ENCODE results near the gene LRRC32.

Gene LRRC32

DNA sequence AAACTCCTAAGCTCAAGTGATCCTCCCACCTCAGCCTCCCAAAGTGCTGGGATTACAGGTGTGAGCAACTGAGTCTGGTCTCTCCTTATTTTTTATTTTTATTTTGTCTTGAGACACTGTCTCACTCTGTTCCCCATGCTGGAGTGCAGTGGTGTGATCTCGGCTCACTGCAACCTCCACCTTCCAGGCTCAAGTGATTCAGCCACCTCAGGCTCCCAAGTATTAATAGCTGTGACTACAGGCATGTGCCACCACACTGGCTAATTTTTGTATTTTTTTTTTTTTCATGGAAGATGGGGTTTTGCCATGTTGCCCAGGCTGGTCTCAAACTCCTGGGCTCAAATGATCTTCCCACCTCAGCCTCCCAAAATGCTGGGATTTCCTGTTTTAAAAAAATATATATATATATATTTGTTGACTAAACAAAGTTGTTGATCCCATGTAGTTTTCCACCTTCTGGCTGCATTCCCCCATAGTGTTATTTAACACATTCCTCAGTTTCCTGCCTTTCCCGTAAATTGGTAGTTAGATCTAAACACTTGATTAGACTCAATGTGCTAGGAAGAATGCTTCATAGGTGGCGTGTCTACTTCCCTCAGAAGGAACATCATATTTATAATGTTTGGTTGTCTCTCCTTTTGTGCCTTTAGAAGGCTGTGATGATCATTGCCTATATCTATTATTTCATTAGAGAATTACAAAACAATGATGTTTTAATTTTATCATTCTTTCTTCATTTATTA lies 38.8 kb downstream of the LRRC32 start:
- H3K4me3 ChIP-seq (ENCODE audit: low read depth, low read length), result no peak overlapping the region
- TF ChIP-seq, protein P1, sequence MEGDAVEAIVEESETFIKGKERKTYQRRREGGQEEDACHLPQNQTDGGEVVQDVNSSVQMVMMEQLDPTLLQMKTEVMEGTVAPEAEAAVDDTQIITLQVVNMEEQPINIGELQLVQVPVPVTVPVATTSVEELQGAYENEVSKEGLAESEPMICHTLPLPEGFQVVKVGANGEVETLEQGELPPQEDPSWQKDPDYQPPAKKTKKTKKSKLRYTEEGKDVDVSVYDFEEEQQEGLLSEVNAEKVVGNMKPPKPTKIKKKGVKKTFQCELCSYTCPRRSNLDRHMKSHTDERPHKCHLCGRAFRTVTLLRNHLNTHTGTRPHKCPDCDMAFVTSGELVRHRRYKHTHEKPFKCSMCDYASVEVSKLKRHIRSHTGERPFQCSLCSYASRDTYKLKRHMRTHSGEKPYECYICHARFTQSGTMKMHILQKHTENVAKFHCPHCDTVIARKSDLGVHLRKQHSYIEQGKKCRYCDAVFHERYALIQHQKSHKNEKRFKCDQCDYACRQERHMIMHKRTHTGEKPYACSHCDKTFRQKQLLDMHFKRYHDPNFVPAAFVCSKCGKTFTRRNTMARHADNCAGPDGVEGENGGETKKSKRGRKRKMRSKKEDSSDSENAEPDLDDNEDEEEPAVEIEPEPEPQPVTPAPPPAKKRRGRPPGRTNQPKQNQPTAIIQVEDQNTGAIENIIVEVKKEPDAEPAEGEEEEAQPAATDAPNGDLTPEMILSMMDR (IDR thresholded peaks at IDR 0.05; ENCODE audit: borderline replicate concordance, insufficient read depth, low read depth, low read length), result no peak

DNA sequence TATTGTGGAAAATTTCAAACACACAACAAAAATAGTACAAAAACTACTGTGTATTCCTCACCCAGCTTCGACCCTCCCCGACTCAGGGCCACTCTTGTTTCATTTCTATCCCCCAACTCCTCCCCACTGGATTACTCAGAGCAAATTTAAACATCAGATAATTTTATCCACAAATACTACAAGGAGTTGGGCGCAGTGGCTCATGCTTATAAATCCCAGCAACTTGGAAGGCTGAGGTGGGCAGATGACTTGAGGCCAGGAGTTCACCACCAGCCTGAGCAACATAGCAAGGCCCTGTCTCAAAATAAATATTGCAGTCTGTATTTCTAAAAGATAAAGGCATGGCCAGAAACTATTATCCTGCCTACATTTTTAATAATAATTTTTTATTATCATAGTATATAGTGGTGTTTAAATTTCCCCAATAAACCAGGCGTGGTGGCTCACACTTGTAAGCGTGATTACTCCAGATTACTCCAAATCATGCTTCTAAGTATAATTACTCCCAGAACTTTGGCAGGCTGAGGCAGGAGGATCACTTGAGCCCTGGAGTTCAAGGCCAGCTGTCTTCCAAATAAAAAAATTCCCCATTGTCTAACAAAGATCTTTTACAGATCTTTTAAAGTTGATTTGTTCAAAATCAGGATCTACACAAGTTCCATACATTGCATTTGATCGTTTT lies 39.8 kb downstream of the LRRC32 start:
- TF ChIP-seq, protein P1 (IDR thresholded peaks at IDR 0.05; ENCODE audit: borderline replicate concordance, insufficient read depth, low read depth, low read length), result no peak
- no peak overlapping the region for H3K4me3 ChIP-seq (ENCODE audit: low read depth, low read length)

DNA sequence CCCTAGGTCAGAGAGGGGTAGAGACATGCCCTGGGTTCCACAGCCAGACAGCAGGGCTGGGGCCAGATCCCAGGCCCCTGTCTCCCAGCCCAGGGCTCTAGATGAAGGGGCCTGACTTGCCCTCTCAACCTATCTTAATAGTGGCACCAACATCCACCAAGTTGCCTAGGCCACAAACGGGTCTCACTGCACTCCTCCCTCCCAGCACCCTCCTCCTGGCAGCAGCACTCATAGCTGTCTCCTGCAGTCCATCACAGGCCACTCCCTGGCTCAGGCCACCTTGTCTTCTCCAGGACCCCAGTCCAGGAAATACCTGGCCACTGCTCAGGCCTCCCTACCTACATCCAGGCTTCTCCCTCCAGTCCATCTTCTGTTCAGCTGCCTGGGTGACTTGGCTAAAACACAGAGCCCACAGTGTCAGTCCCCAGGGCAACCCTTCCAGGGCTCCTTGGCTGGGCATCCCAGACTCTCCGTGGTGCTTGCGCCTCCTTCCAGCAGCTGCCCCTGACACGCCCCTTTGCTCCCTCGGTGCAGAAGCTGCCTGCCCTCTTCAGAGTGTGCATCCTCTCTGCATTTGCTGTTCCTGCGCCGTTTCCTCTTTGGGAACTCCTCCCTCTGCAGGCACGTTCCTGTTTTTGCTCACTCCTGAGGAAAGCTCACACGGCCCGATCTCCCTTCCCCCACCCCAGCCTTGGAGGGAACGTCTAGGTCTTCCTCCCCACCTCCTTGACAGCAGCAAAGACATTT lies 40.5 kb downstream of the LRRC32 start:
- TF ChIP-seq, protein P1 (IDR thresholded peaks at IDR 0.05; ENCODE audit: borderline replicate concordance, insufficient read depth, low read depth, low read length), result no peak
- H3K4me3 ChIP-seq (ENCODE audit: low read depth, low read length), result no peak overlapping the region

DNA sequence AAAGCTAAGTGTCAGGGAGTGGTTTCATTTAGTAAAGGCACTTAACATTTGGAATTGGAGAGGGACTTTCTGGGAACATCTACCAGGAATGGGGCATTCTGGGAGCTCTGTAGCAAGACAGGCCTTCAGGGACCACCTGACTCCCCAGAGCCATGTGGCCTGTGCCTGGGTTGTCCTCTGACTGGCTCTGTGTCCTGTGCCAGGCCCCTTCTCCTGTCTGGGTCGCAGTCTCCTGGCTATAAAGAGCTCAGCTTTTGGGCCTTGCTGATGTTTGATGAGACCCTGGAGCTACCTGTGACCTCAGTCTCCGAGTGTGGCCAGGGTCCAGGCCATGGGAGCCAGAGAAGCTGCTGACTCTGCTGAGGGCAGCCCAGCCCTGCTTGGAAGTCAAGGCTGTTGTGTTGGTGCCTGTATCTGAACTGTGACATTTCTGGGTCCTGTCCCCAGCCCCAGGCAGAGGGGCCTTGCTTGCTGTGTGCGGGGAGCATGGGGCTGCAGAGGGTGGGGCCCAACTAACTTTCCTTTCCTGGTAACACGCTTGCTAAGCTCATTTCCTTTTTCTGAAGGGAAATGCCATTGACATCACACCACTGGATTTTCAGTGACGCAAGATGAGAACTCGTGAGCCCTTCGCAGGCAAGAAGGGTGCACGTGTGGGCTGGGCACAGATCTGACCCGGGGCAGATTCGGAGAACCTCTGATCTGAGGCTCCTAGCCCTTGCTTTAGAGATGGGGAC lies 41.3 kb downstream of the LRRC32 start:
- H3K4me3 ChIP-seq (ENCODE audit: low read depth, low read length), result no peak overlapping the region
- TF ChIP-seq, protein P1 (IDR thresholded peaks at IDR 0.05; ENCODE audit: borderline replicate concordance, insufficient read depth, low read depth, low read length), result no peak

DNA sequence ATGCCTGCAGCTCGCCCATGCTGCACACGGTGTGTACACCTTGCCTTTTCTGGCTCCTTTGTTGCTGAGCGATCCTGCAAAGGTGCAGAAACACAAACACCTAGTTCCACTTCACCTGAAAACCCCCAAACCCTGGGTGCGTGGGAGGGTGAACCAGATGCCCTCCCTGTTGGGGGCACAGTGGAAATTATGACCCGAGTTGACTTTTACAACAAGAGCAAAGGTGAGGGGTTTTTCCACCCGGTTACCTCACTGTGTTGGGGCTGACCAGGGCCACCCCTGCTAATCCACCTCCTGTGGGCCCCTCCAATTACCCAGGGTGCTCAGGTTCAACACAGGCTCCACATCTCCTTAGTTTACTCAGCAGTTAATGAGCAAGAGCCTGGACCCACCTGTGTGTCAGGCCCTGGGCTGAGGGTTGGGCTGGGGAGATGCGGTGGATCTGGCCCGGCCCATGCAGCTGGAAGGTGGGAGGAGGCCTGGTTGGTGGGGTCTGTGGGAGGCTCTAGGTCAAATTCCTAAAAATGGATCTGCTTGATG lies 42.1 kb downstream of the LRRC32 start:
- TF ChIP-seq, protein P1 (IDR thresholded peaks at IDR 0.05; ENCODE audit: borderline replicate concordance, insufficient read depth, low read depth, low read length), result no peak
- no peak overlapping the region for H3K4me3 ChIP-seq (ENCODE audit: low read depth, low read length)

DNA sequence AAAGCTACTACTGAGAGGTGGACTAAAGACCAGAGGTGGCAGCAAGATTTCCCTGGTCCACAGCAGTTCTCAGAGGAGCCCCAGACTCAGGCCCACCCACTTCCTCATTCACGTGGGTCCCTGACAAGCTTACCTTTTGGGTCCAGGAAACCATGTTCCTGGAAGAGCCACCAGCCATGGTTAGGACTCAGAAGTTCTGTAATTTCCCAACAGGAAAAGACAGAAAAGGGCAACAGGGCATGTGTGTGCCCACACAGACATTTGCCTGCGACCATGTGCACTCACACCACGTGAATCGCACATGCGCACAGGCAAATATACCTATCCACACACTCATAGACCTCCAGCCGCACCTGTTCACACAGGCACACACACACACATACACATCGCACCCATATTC lies 42.9 kb downstream of the LRRC32 start:
- TF ChIP-seq, protein P1 (IDR thresholded peaks at IDR 0.05; ENCODE audit: borderline replicate concordance, insufficient read depth, low read depth, low read length), result no peak

More for the DNA sequence above, 42.9 kb downstream of the LRRC32 start:
- no peak overlapping the region for H3K4me3 ChIP-seq (ENCODE audit: low read depth, low read length)

Measured in GM12875 (cell line).